B cell (primary cell): ENCODE data around the gene ZC3H7B. TPM values are rescaled to one million over a fixed set of nuclear protein-coding genes. Genes with fewer than 3 reads are reported as not detected.

Experiments used
- ATAC-seq: fragments of 200-7000 bp; cut with Tn5 transposase; one replicate; pipeline ENCODE4 v1.10.0; 2021; ENCODE audit warnings: low read depth, mild to moderate bottlenecking, moderate number of reproducible peaks, moderate library complexity
- CTCF ChIA-PET: fragments of 350-600 bp; sonication (Branson Sonifier 250); formaldehyde crosslinking; loops from one replicate; lab custom pipeline; 2021; ENCODE audit warnings: antibody characterized with exemption, inconsistent platforms; lab: Charles Lee
- POLR2A ChIA-PET: fragments of 350-600 bp; sonication (Branson Sonifier 250); formaldehyde crosslinking; loops from one replicate; lab custom pipeline; 2021; ENCODE audit warnings: antibody characterized with exemption; lab: Charles Lee
- DNase-seq: peaks from one replicate; pipeline ENCODE4 v3.0.0; 2013
- H2AFZ ChIP-seq: 2 replicates; pipeline ENCODE4 v1.6.1; 2012; ENCODE audit warnings: mild to moderate bottlenecking, low read depth, low read length; ENCODE audit not compliant: insufficient read depth, poor library complexity, severe bottlenecking
- H3K27ac ChIP-seq, 2 donors: 1 replicate in 1 of 2; 2 replicates in 1 of 2; pipeline ENCODE4 v1.5.1; 2012 to 2013; ENCODE audit warnings: low read length in 2 of 2, mild to moderate bottlenecking in 2 of 2, moderate library complexity in 1 of 2
- H3K27me3 ChIP-seq, 4 experiments: fragments of 200-600 bp in 1 of 4; sonication (generic) in 1 of 4; replicated peaks in 1 of 4; 1 replicate in 2 of 4; 2 replicates in 2 of 4; pipeline versions ENCODE4 v1.6.1 to v1.7.0; 2013 to 2016; ENCODE audit warnings: low read length in 3 of 4, mild to moderate bottlenecking in 2 of 4, mixed read lengths in 1 of 4, moderate library complexity in 1 of 4; ENCODE audit not compliant: insufficient read depth in 4 of 4, control insufficient read depth in 3 of 4; ENCODE audit errors: control extremely low read depth in 1 of 4
- H3K36me3 ChIP-seq, 2 experiments: replicated peaks in 1 of 2; 1 replicate in 1 of 2; 2 replicates in 1 of 2; pipeline versions ENCODE4 v1.6.1 to v1.7.1; 2013; ENCODE audit warnings: low read length in 1 of 2; ENCODE audit not compliant: insufficient read depth in 2 of 2, control insufficient read depth in 1 of 2; ENCODE audit errors: control extremely low read depth in 1 of 2, extremely low read depth in 1 of 2
- H3K4me1 ChIP-seq, 2 donors: fragments of 200-600 bp in 1 of 2; sonication (generic) in 1 of 2; 1 replicate in 1 of 2; 2 replicates in 1 of 2; pipeline versions ENCODE4 v1.5.1 to v1.6.1; 2013 to 2017; ENCODE audit warnings: low read length in 2 of 2; ENCODE audit not compliant: control insufficient read depth in 2 of 2, insufficient read depth in 2 of 2
- H3K4me2 ChIP-seq: replicated peaks from 2 replicates; pipeline ENCODE3; 2012; ENCODE audit warnings: mild to moderate bottlenecking, low read depth, low read length; ENCODE audit not compliant: poor library complexity, severe bottlenecking
- H3K4me3 ChIP-seq, 5 experiments: fragments of 200-600 bp in 1 of 5; sonication (generic) in 1 of 5; 1 replicate in 3 of 5; 2 replicates in 2 of 5; pipeline versions ENCODE4 v1.5.1 to v1.7.0; 2011 to 2016; ENCODE audit warnings: low read length in 4 of 5, mild to moderate bottlenecking in 4 of 5, low read depth in 2 of 5, control low read depth in 1 of 5, moderate library complexity in 1 of 5; ENCODE audit not compliant: insufficient read depth in 1 of 5; ENCODE audit errors: control extremely low read depth in 1 of 5, extremely low read depth in 1 of 5
- H3K79me2 ChIP-seq: fragments of 200-600 bp; sonication (generic); one replicate; pipeline ENCODE4 v1.6.0; 2016; ENCODE audit warnings: low read length; ENCODE audit not compliant: control insufficient read depth, insufficient read depth
- H3K9ac ChIP-seq: fragments of 200-600 bp; sonication (generic); 2 replicates; pipeline ENCODE4 v1.6.1; 2017; ENCODE audit warnings: mild to moderate bottlenecking, low read length, moderate library complexity
- H3K9me3 ChIP-seq, 3 donors: one replicate each; pipeline versions ENCODE4 v1.6.1 to v1.7.1; 2013; ENCODE audit warnings: low read length in 2 of 3; ENCODE audit not compliant: control insufficient read depth in 2 of 3, insufficient read depth in 1 of 3; ENCODE audit errors: control extremely low read depth in 1 of 3
- H4K20me1 ChIP-seq: 2 replicates; pipeline ENCODE4 v1.6.0; 2012; ENCODE audit warnings: mild to moderate bottlenecking, low read length; ENCODE audit not compliant: insufficient read depth, control insufficient read depth, poor library complexity, severe bottlenecking
- H3K27ac Mint-ChIP-seq: one replicate; pipeline ENCODE4 v1.8.0; 2021; ENCODE audit warnings: mixed read lengths
- H3K27me3 Mint-ChIP-seq: one replicate; pipeline ENCODE4 v1.8.0; 2021; ENCODE audit warnings: mixed read lengths
- H3K4me1 Mint-ChIP-seq: one replicate; pipeline ENCODE4 v1.8.0; 2021; ENCODE audit warnings: mixed read lengths
- H3K4me3 Mint-ChIP-seq: one replicate; pipeline ENCODE4 v1.8.0; 2021; ENCODE audit warnings: mixed read lengths
- H3K9me3 Mint-ChIP-seq: one replicate; pipeline ENCODE4 v1.8.0; 2022; ENCODE audit warnings: mixed read lengths; ENCODE audit not compliant: insufficient read depth
- EZH2 ChIP-seq: IDR thresholded peaks from 2 replicates; pipeline ENCODE4 v1.6.1; 2012; ENCODE audit warnings: borderline replicate concordance, low read depth, mild to moderate bottlenecking, moderate library complexity, low read length; ENCODE audit not compliant: insufficient read depth, poor library complexity, severe bottlenecking
- WGBS: methylation state at CpG from one replicate; pipeline ENCODE4 v1.1.5; 2013; ENCODE audit warnings: missing lambda C conversion rate; ENCODE audit not compliant: insufficient coverage; 5-methylcytosine and 5-hydroxymethylcytosine counted together
- intact Hi-C: fragments of 100-400 bp; cut with micrococcal nuclease; formaldehyde crosslinking; loops from one replicate; pipeline ENCODE4 v1.10.0; 2022
- polyA plus RNA-seq: library from polyadenylated mRNA; depleted of rRNA; stranded (reverse); fragments of >200 nt; gene quantifications from 2 replicates; pipeline ENCODE4 v1.2.3, GENCODE V29; 2012
- total RNA-seq, 2 donors: library from RNA; stranded (reverse); fragments of 120-200 nt in 1 of 2; gene quantifications; 1 replicate in 1 of 2; 2 replicates in 1 of 2; pipeline versions ENCODE4 v1.2.3 to v1.2.4, GENCODE V29; 2013 to 2022
- TF ChIP-seq, protein P1 (sequence below): fragments of 200-600 bp; IDR thresholded peaks from one replicate; pipeline ENCODE4 v1.8.0; 2022; ENCODE audit warnings: antibody characterized with exemption, mild to moderate bottlenecking

The ZC3H7B gene
- total and polyA plus RNA-seq, 2 donors (not counting 1 experiment from before 2014, with no cell fraction given): 29.8 to 41.9 TPM

DNA sequence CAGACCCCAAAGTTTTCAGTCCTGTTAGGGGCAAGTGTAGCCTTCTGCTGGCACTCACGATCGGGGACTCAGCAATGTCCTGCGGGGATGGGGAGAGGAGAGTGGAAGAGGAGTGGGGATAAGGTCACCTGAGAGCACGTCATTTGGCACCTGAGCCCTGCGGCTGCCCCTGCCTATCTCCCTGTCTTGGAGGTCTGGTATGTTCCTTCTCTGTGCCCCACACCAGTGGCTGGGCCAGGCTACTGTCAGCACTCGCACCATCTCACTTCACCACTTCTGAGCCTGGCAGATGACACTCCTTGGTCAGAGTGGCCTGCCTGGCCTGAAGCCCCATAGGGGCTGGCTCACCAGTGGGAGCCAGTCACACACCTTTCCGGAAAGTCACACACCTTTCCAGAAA is 40.5 kb upstream of the ZC3H7B start:
- ATAC-seq (no peak), DNase-seq (no peak)
- peaks cover 2 to 81% of the 10 kb centered on the region in 2 experiments for H3K36me3 ChIP-seq
- H3K4me3 ChIP-seq: no peak overlapping the region
- H3K27me3 ChIP-seq: no peaks in the 10 kb centered on the region
- no peaks in the 10 kb centered on the region for H3K27me3 Mint-ChIP-seq
- CTCF ChIA-PET: no interaction called here
- POLR2A ChIA-PET: no interaction called here
- H2AFZ ChIP-seq: no peak overlapping the region
- no peak overlapping the region for H3K27ac Mint-ChIP-seq
- no peaks in the 10 kb centered on the region for H3K4me1 Mint-ChIP-seq
- 98% methylated on average over 7 of the region's 7 CpGs for WGBS
- no peaks in the 10 kb centered on the region for H3K79me2 ChIP-seq
- no peak overlapping the region for H3K4me2 ChIP-seq
- H3K9me3 ChIP-seq: no peaks in the 10 kb centered on the region
- no peaks in the 10 kb centered on the region for H3K9me3 Mint-ChIP-seq
- no peaks in the 10 kb centered on the region for H3K4me1 ChIP-seq
- no peaks in the 10 kb centered on the region for H4K20me1 ChIP-seq
- H3K27ac ChIP-seq: no peak overlapping the region
- H3K9ac ChIP-seq: no peak overlapping the region
- no peak overlapping the region for H3K4me3 Mint-ChIP-seq
- intact Hi-C loops: no loop called here
- TF ChIP-seq EZH2: no peak

DNA sequence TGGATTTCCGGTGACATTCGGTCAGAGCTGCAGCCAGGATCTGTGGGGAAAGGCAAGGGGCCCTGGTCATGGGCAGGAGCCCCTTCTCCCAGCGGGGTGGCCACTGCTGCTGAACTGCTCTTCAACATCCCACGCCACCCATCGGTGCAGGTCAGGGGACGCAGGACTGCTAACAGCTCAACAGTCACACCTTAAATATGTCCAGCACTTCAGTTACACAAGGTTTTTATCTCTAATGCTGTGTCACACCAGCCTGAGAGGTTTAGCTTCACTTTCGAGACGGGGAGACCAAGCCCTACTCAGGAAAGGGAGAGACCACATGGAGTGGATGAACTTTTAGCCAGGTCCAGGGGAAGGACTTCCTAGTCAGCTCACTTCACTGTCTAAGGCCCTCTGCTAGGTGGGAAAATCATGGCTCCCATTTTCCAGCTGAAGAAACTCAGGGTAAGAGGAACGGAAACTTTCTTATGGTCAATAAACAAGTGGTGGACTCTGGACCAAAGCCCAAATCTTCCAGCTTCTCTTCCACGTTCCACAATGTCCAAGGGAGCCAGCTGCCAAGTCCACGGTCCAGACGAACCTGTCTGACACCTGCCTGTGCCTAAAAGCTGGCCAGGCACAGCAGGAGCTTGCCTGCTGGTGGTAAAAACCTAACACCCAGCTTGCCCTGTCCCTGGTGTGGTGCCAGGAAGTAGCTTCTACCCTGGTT is 39.6 kb upstream of the ZC3H7B start:
- Histone ChIP-seq H3K4me1 (no peaks in the 10 kb centered on the region), H3K27me3 (no peaks in the 10 kb centered on the region), H2AFZ (no peak overlapping the region), H3K4me3 (no peak overlapping the region), H3K4me2 (no peak overlapping the region), H3K27ac (no peak overlapping the region), H3K9ac (no peak overlapping the region), H4K20me1 (no peaks in the 10 kb centered on the region), H3K79me2 (no peaks in the 10 kb centered on the region), H3K9me3 (no peaks in the 10 kb centered on the region), H3K36me3 (peaks cover 5 to 75% of the 10 kb centered on the region in 2 experiments)
- no peaks in the 10 kb centered on the region for H3K27me3 Mint-ChIP-seq
- no peak overlapping the region for H3K27ac Mint-ChIP-seq
- WGBS: 97% methylated on average over 12 of the region's 12 CpGs
- no peak for ATAC-seq
- H3K4me3 Mint-ChIP-seq: no peak overlapping the region
- no peak for DNase-seq
- no peaks in the 10 kb centered on the region for H3K4me1 Mint-ChIP-seq
- TF ChIP-seq EZH2: no peak
- TF ChIP-seq, protein P1, sequence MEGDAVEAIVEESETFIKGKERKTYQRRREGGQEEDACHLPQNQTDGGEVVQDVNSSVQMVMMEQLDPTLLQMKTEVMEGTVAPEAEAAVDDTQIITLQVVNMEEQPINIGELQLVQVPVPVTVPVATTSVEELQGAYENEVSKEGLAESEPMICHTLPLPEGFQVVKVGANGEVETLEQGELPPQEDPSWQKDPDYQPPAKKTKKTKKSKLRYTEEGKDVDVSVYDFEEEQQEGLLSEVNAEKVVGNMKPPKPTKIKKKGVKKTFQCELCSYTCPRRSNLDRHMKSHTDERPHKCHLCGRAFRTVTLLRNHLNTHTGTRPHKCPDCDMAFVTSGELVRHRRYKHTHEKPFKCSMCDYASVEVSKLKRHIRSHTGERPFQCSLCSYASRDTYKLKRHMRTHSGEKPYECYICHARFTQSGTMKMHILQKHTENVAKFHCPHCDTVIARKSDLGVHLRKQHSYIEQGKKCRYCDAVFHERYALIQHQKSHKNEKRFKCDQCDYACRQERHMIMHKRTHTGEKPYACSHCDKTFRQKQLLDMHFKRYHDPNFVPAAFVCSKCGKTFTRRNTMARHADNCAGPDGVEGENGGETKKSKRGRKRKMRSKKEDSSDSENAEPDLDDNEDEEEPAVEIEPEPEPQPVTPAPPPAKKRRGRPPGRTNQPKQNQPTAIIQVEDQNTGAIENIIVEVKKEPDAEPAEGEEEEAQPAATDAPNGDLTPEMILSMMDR: no peak
- POLR2A ChIA-PET: no interaction called here
- no peaks in the 10 kb centered on the region for H3K9me3 Mint-ChIP-seq
- intact Hi-C loops: no loop called here
- CTCF ChIA-PET: interaction anchor here (1.5 kb wide), 1 partner anchor 40 kb away, joined by 3 read pairs; the partner anchor contains the start of gene ZC3H7B
